ENCODE results near the gene CUBN. TPM values are rescaled to one million over a fixed set of nuclear protein-coding genes. Genes with fewer than 3 reads are reported as not detected.

Gene CUBN
- total and polyA plus RNA-seq, 2 of the 13 experiments (the other 11 are each of a cell fraction or from before 2014, with no cell fraction given), result 0.27 to 0.32 TPM

DNA sequence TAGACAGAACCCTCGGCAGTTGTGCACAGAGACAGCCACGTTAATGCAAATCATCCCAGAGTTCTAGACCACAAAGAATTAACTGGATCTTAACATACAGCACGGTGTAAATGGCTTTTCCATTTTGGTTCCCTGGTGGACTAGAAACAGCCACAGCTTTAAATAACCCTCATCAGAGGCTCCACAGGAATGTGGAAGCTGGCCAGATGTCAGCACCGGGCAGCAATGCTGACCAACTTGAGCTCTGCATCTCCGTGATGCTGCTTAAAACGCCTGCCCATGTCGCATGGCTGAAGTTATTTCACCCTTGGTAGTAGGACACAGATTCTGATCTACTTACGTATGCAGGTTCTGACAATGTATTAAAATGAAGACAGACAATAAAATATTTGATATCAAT lies 336.9 kb downstream of the CUBN start:
- TF ChIP-seq ZNF556 (CRISPR knock-in tag; IDR thresholded peaks at IDR 0.05; ENCODE audit: borderline replicate concordance), result no peak
- H3K4me3 ChIP-seq (replicated peaks in 1 of 3; ENCODE audit: insufficient read depth in 1 of 3, low read depth in 2 of 3, low read length in 3 of 3), result no peak overlapping the region
- H3K27me3 ChIP-seq (ENCODE audit: control insufficient read depth in 1 of 2, insufficient read depth in 2 of 2, low read length in 2 of 2), result no peaks in the 10 kb centered on the region
- FAIRE-seq (no peak), ATAC-seq (no peak), DNase-seq (ENCODE audit: low spot score) (no peak)
- H4K20me1 ChIP-seq (ENCODE audit: insufficient read depth, low read length), result no peaks in the 10 kb centered on the region
- intact Hi-C loops (cut with micrococcal nuclease; ENCODE audit: unreplicated experiment) (no loop called here), in situ Hi-C loops (cut with HindIII; ENCODE audit: extremely low pct_ligation_motif_present, low pct_unique_long_range_greater_than_20kb) (loop anchor here (25.0 kb wide), 2 partner anchors 680 to 905 kb away; no protein-coding TSS in a partner anchor)
- 97% methylated on average over 6 of the region's 8 CpGs for WGBS (ENCODE audit: low lambda C conversion rate)
- peaks cover 6% of the 10 kb centered on the region; the same call in 1 of the 2 replicates for H3K4me1 ChIP-seq (ENCODE audit: insufficient read depth, low read length)
- H3K27ac ChIP-seq (ENCODE audit: extremely low read length, insufficient read depth, low read length), result no peak overlapping the region
- H3K4me2 ChIP-seq (ENCODE audit: low read depth, low read length), result no peak overlapping the region
- H3K79me2 ChIP-seq (ENCODE audit: insufficient read depth, low read length), result no peaks in the 10 kb centered on the region
- no peaks in the 10 kb centered on the region; a peak in 1 of 5 replicates for H3K36me3 ChIP-seq (replicated peaks in 1 of 2; ENCODE audit: control insufficient read depth in 1 of 2, insufficient read depth in 2 of 2, low read length in 2 of 2)
- BruUV-seq (replicated peaks), result no TSS peak
- no peaks in the 10 kb centered on the region for H3K9me3 ChIP-seq (ENCODE audit: low read length)
- no peak overlapping the region for H2AFZ ChIP-seq (ENCODE audit: low read length)
- ChIA-PET POLR2A (no interaction called here), CTCF (ENCODE audit: low intra/inter-chr PET ratio, low total read pairs) (no interaction called here)
- H3K9ac ChIP-seq (ENCODE audit: insufficient read depth, low read depth, low read length), result no peak overlapping the region

- no peak for ATAC-seq
- POLR2A ChIA-PET, result no interaction called here
- TF ChIP-seq ZNF704 (CRISPR knock-in tag; IDR thresholded peaks at IDR 0.05; ENCODE audit: borderline replicate concordance), result no peak
- TF ChIP-seq MAFK (conservative IDR thresholded peaks at IDR 0.05 in 1 of 2, IDR thresholded peaks at IDR 0.05 in 1 of 2; ENCODE audit: low read length in 2 of 2), result no peak
- TF ChIP-seq, protein P1, sequence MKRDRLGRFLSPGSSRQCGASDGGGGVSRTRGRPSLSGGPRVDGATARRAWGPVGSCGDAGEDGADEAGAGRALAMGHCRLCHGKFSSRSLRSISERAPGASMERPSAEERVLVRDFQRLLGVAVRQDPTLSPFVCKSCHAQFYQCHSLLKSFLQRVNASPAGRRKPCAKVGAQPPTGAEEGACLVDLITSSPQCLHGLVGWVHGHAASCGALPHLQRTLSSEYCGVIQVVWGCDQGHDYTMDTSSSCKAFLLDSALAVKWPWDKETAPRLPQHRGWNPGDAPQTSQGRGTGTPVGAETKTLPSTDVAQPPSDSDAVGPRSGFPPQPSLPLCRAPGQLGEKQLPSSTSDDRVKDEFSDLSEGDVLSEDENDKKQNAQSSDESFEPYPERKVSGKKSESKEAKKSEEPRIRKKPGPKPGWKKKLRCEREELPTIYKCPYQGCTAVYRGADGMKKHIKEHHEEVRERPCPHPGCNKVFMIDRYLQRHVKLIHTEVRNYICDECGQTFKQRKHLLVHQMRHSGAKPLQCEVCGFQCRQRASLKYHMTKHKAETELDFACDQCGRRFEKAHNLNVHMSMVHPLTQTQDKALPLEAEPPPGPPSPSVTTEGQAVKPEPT (CRISPR knock-in tag; IDR thresholded peaks at IDR 0.05; ENCODE audit: low read depth), result no peak
- TF ChIP-seq ZNF816 (CRISPR knock-in tag; IDR thresholded peaks at IDR 0.05; ENCODE audit: borderline replicate concordance), result no peak
- TF ChIP-seq, protein P2, sequence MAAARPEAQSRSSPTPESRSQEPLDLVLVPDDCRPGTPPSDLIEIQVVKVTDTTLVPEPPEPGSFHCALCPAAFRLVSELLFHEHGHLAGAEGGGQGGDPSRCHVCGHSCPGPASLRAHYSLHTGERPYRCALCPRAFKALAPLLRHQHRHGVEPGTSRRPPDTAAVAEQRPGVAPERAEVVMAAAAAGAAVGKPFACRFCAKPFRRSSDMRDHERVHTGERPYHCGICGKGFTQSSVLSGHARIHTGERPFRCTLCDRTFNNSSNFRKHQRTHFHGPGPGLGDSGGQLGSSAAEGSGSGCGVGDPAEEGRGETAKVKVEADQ (CRISPR knock-in tag; IDR thresholded peaks at IDR 0.05; ENCODE audit: borderline replicate concordance), result no peak
- TF ChIP-seq KLF16 (CRISPR knock-in tag; IDR thresholded peaks at IDR 0.05), result no peak
- no peak for TF ChIP-seq ZBTB1 (CRISPR knock-in tag; IDR thresholded peaks at IDR 0.05; ENCODE audit: borderline replicate concordance)
- no peak for TF ChIP-seq ZNF136 (CRISPR knock-in tag; IDR thresholded peaks at IDR 0.05; ENCODE audit: low read depth)
- TF ChIP-seq, protein P3, sequence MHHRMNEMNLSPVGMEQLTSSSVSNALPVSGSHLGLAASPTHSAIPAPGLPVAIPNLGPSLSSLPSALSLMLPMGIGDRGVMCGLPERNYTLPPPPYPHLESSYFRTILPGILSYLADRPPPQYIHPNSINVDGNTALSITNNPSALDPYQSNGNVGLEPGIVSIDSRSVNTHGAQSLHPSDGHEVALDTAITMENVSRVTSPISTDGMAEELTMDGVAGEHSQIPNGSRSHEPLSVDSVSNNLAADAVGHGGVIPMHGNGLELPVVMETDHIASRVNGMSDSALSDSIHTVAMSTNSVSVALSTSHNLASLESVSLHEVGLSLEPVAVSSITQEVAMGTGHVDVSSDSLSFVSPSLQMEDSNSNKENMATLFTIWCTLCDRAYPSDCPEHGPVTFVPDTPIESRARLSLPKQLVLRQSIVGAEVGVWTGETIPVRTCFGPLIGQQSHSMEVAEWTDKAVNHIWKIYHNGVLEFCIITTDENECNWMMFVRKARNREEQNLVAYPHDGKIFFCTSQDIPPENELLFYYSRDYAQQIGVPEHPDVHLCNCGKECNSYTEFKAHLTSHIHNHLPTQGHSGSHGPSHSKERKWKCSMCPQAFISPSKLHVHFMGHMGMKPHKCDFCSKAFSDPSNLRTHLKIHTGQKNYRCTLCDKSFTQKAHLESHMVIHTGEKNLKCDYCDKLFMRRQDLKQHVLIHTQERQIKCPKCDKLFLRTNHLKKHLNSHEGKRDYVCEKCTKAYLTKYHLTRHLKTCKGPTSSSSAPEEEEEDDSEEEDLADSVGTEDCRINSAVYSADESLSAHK (CRISPR knock-in tag; IDR thresholded peaks at IDR 0.05; ENCODE audit: borderline replicate concordance), result no peak
These were observed 339.8 kb downstream of the CUBN start for GRCh38 chr10:16789765-16790164.

More at GRCh38 chr10:16789765-16790164, 339.8 kb downstream of the CUBN start:
- no peak for DNase-seq (ENCODE audit: low spot score)
- BruUV-seq (replicated peaks), result no TSS peak
- H3K27ac ChIP-seq (ENCODE audit: extremely low read length, insufficient read depth, low read length), result no peak overlapping the region
- H4K20me1 ChIP-seq (ENCODE audit: insufficient read depth, low read length), result no peaks in the 10 kb centered on the region
- no peak for FAIRE-seq
- intact Hi-C loops (cut with micrococcal nuclease; ENCODE audit: unreplicated experiment), result no loop called here
- no peak overlapping the region for H3K4me3 ChIP-seq (replicated peaks in 1 of 3; ENCODE audit: insufficient read depth in 1 of 3, low read depth in 2 of 3, low read length in 3 of 3)
- CTCF ChIA-PET (ENCODE audit: low intra/inter-chr PET ratio, low total read pairs), result no interaction called here
- no peak overlapping the region for H3K9ac ChIP-seq (ENCODE audit: insufficient read depth, low read depth, low read length)
- H3K36me3 ChIP-seq (replicated peaks in 1 of 2; ENCODE audit: control insufficient read depth in 1 of 2, insufficient read depth in 2 of 2, low read length in 2 of 2), result no peaks in the 10 kb centered on the region; a peak in 1 of 5 replicates
- in situ Hi-C loops (cut with HindIII; ENCODE audit: extremely low pct_ligation_motif_present, low pct_unique_long_range_greater_than_20kb), result loop anchor here (25.0 kb wide), 2 partner anchors 677 to 902 kb away; no protein-coding TSS in a partner anchor
- no peaks in the 10 kb centered on the region for H3K79me2 ChIP-seq (ENCODE audit: insufficient read depth, low read length)
- H3K27me3 ChIP-seq (ENCODE audit: control insufficient read depth in 1 of 2, insufficient read depth in 2 of 2, low read length in 2 of 2), result no peaks in the 10 kb centered on the region
- H3K4me2 ChIP-seq (ENCODE audit: low read depth, low read length), result no peak overlapping the region
- H2AFZ ChIP-seq (ENCODE audit: low read length), result no peak overlapping the region
- H3K4me1 ChIP-seq (ENCODE audit: insufficient read depth, low read length), result peaks cover 6% of the 10 kb centered on the region; the same call in 1 of the 2 replicates
- 97% methylated on average over 4 of the region's 4 CpGs for WGBS (ENCODE audit: low lambda C conversion rate)
- H3K9me3 ChIP-seq (ENCODE audit: low read length), result no peaks in the 10 kb centered on the region
